HepG2 (cell line): ENCODE data around the gene BCAS3. TPM values are rescaled to one million over a fixed set of nuclear protein-coding genes. Genes with fewer than 3 reads are reported as not detected.

ENCODE experiments used
- ATAC-seq: fragments of 200-7000 bp; cut with Tn5 transposase; 3 replicates; pipeline ENCODE4 v1.9.1; 2020; ENCODE audit warnings: mild to moderate bottlenecking, moderate library complexity
- BruUV-seq: library from RNA; stranded (reverse); fragments of 400-500 nt; replicated peaks from 2 replicates; lab custom pipeline; 2021; lab: Mats Ljungman, UMichigan
- CTCF ChIA-PET: fragments of 300-600 bp; formaldehyde crosslinking; extraction: SDS; loops from one replicate; lab custom pipeline; 2021; ENCODE audit warnings: low total read pairs, inconsistent platforms, low intra/inter-chr PET ratio; lab: Yijun Ruan, JAX
- POLR2A ChIA-PET: fragments of 350-600 bp; sonication (Branson Sonifier 250); formaldehyde crosslinking; loops from one replicate; lab custom pipeline; 2020; ENCODE audit warnings: antibody characterized with exemption, inconsistent platforms; lab: Yijun Ruan, JAX
- DNase-seq: peaks from one replicate; pipeline ENCODE4 v3.0.0-alpha.2; 2015; ENCODE audit warnings: low spot score
- FAIRE-seq: peaks from 3 replicates; lab custom pipeline; 2011; peaks lifted over from hg19 to GRCh38; lab: Jason Lieb, UNC
- H2AFZ ChIP-seq: one replicate; pipeline ENCODE4 v1.6.1; 2011; ENCODE audit warnings: low read length, inconsistent platforms
- H3K27ac ChIP-seq: fragments of 300-600 bp; 3 replicates; pipeline ENCODE4 v1.8.0; 2011; ENCODE audit warnings: mixed run types, mild to moderate bottlenecking, mixed read lengths, low read length, inconsistent platforms; ENCODE audit not compliant: insufficient read depth; ENCODE audit errors: extremely low read length
- H3K27me3 ChIP-seq, 2 experiments: fragments of 200-600 bp in 1 of 2; 2 replicates in 1 of 2; 3 replicates in 1 of 2; pipeline versions ENCODE4 v1.6.0 to v1.8.0; 2011; ENCODE audit warnings: low read length in 2 of 2, mild to moderate bottlenecking in 2 of 2, moderate library complexity in 2 of 2, inconsistent platforms in 1 of 2; ENCODE audit not compliant: insufficient read depth in 2 of 2, control insufficient read depth in 1 of 2
- H3K36me3 ChIP-seq, 2 experiments: fragments of 200-600 bp in 1 of 2; replicated peaks in 1 of 2; 2 replicates in 1 of 2; 3 replicates in 1 of 2; pipeline versions ENCODE4 v1.5.1 to v1.8.0; 2011; ENCODE audit warnings: low read length in 2 of 2, inconsistent platforms in 1 of 2; ENCODE audit not compliant: insufficient read depth in 2 of 2, control insufficient read depth in 1 of 2
- H3K4me1 ChIP-seq: 2 replicates; pipeline ENCODE4 v1.5.1; 2012; ENCODE audit warnings: low read length, inconsistent platforms; ENCODE audit not compliant: insufficient read depth
- H3K4me2 ChIP-seq: 2 replicates; pipeline ENCODE4 v1.6.0; 2011; ENCODE audit warnings: low read depth, low read length, inconsistent platforms
- H3K4me3 ChIP-seq, 3 experiments: fragments of 200-600 bp in 1 of 3; sonication (generic), shearing (Covaris generic) in 1 of 3; replicated peaks in 1 of 3; 2 replicates each; pipeline ENCODE4 v1.5.1; 2011 to 2016; ENCODE audit warnings: low read length in 3 of 3, inconsistent platforms in 2 of 3, low read depth in 2 of 3, mild to moderate bottlenecking in 2 of 3, control low read depth in 1 of 3, mixed read lengths in 1 of 3; ENCODE audit not compliant: insufficient read depth in 1 of 3
- H3K79me2 ChIP-seq: one replicate; pipeline ENCODE4 v1.6.1; 2011; ENCODE audit warnings: low read length, inconsistent platforms; ENCODE audit not compliant: insufficient read depth
- H3K9ac ChIP-seq: 2 replicates; pipeline ENCODE4 v1.6.0; 2011; ENCODE audit warnings: mild to moderate bottlenecking, low read depth, low read length, inconsistent platforms; ENCODE audit not compliant: insufficient read depth
- H3K9me3 ChIP-seq: 2 replicates; pipeline ENCODE4 v1.5.1; 2012; ENCODE audit warnings: mild to moderate bottlenecking, low read length
- H4K20me1 ChIP-seq: 2 replicates; pipeline ENCODE4 v1.6.0; 2011; ENCODE audit warnings: inconsistent platforms, mild to moderate bottlenecking, low read length, moderate library complexity; ENCODE audit not compliant: insufficient read depth
- GATAD2A ChIP-seq: IDR thresholded peaks from 2 replicates; pipeline ENCODE4 v1.6.1; 2016
- HDAC1 ChIP-seq: sonication (generic); formaldehyde crosslinking; IDR thresholded peaks from 2 replicates; pipeline ENCODE4 v1.5.1; 2020; ENCODE audit warnings: mild to moderate bottlenecking, missing genetic modification reagents
- HMG20B ChIP-seq: conservative IDR thresholded peaks from 2 replicates; pipeline ENCODE4 v1.6.1; 2016; ENCODE audit warnings: missing genetic modification reagents, missing compliant biosample characterization
- NFE2L2 ChIP-seq: fragments of 150-350 bp; IDR thresholded peaks from 2 replicates; pipeline ENCODE4 v1.6.1; 2014; ENCODE audit warnings: low read length
- YEATS4 ChIP-seq: sonication (generic); formaldehyde crosslinking; IDR thresholded peaks from 2 replicates; pipeline ENCODE4 v1.4.0; 2020; ENCODE audit warnings: missing genetic modification reagents, borderline replicate concordance
- ZMAT3 ChIP-seq: sonication (generic); formaldehyde crosslinking; conservative IDR thresholded peaks from 2 replicates; pipeline ENCODE4 v1.7.0; 2021; ENCODE audit warnings: missing genetic modification reagents
- ZNF180 ChIP-seq: sonication (generic); formaldehyde crosslinking; IDR thresholded peaks from 2 replicates; pipeline ENCODE4 v1.4.0; 2020; ENCODE audit warnings: low read depth, missing genetic modification reagents, borderline replicate concordance
- ZNF326 ChIP-seq: sonication (generic); formaldehyde crosslinking; IDR thresholded peaks from 2 replicates; pipeline ENCODE4 v1.4.0; 2020; ENCODE audit warnings: missing genetic modification reagents, borderline replicate concordance
- ZNF660 ChIP-seq: sonication (generic); formaldehyde crosslinking; IDR thresholded peaks from 2 replicates; pipeline ENCODE4 v1.5.1; 2020; ENCODE audit warnings: mild to moderate bottlenecking, low read depth, missing genetic modification reagents, borderline replicate concordance
- ZNF737 ChIP-seq: sonication (generic); formaldehyde crosslinking; IDR thresholded peaks from 2 replicates; pipeline ENCODE4 v1.5.0; 2020; ENCODE audit warnings: missing genetic modification reagents, mild to moderate bottlenecking, borderline replicate concordance
- ZNF788 ChIP-seq: sonication (generic); formaldehyde crosslinking; IDR thresholded peaks from 2 replicates; pipeline ENCODE4 v1.5.0; 2020; ENCODE audit warnings: mild to moderate bottlenecking, missing genetic modification reagents, borderline replicate concordance
- WGBS: methylation state at CpG from one replicate; pipeline ENCODE4 v1.1.6; 2017; ENCODE audit warnings: low lambda C conversion rate; 5-methylcytosine and 5-hydroxymethylcytosine counted together
- in situ Hi-C: cut with HindIII; loops from 2 replicates; pipeline ENCODE4 v1.10.0; 2017; ENCODE audit warnings: low pct_unique_long_range_greater_than_20kb; ENCODE audit not compliant: extremely low pct_ligation_motif_present
- intact Hi-C: fragments of 100-400 bp; cut with micrococcal nuclease; formaldehyde crosslinking; loops from one replicate; pipeline ENCODE4 v1.10.0; 2022; ENCODE audit not compliant: unreplicated experiment
- polyA plus RNA-seq, 8 experiments: library from polyadenylated mRNA; depleted of rRNA in 3 of 8; stranded (reverse) in 7 of 8; unstranded in 1 of 8; fragments of >200 nt; fragmentation: Illumina TruSeq in 4 of 8; extraction: Trizol in 4 of 8; gene quantifications; 2 replicates each; pipeline versions ENCODE4 v1.2.1 to v1.2.3, GENCODE V29; 2011 to 2016; ENCODE audit warnings: low read depth in 4 of 8, missing spikeins in 1 of 8, mixed read lengths in 1 of 8; ENCODE audit not compliant: insufficient read depth in 1 of 8
- total RNA-seq, 5 experiments: library from RNA; depleted of rRNA; stranded (reverse); fragments of >200 nt; fragmentation: Illumina TruSeq; extraction: Trizol; gene quantifications; 2 replicates each; pipeline ENCODE4 v1.2.3, GENCODE V29; 2016; ENCODE audit warnings: low read depth in 1 of 5
- TF ChIP-seq, protein P1 (sequence below): IDR thresholded peaks from 2 replicates; pipeline ENCODE4 v1.6.1; 2012; ENCODE audit warnings: low read depth, low read length, improper control_type of control experiment
- TF ChIP-seq, protein P2 (sequence below): sonication (generic); formaldehyde crosslinking; IDR thresholded peaks from 2 replicates; pipeline ENCODE4 v1.4.0; 2020; ENCODE audit warnings: mild to moderate bottlenecking, missing genetic modification reagents, borderline replicate concordance
- TF ChIP-seq, protein P3 (sequence below): sonication (generic); formaldehyde crosslinking; IDR thresholded peaks from 2 replicates; pipeline ENCODE4 v1.4.0; 2020; ENCODE audit warnings: mild to moderate bottlenecking, low read depth, missing genetic modification reagents

The BCAS3 gene
- total and polyA plus RNA-seq, 2 of the 13 experiments (the other 11 are each of a cell fraction or from before 2014, with no cell fraction given): 10.7 to 11.2 TPM

DNA sequence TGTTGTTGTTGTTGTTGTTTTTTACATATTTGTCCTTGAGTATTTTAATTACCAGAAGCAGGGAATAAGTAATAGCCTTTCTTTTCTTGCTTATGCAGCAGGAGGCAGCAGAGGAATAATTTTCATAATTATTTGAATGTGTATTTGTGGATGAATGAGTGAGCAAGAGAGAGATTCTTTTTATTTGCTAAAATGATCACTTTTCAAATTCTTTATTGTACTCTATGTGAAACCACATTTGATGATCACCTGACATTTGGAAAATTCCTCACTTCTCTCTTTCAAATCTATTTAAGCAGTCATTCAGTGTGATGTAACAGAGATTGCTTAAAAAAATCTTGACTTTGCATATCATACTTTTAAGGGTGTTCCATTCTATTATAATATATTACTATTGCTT, 223.6 kb downstream of the BCAS3 start (continued):
- TF ChIP-seq HDAC1 (CRISPR knock-in tag): no peak
- no peak for TF ChIP-seq ZNF326 (CRISPR knock-in tag)

DNA sequence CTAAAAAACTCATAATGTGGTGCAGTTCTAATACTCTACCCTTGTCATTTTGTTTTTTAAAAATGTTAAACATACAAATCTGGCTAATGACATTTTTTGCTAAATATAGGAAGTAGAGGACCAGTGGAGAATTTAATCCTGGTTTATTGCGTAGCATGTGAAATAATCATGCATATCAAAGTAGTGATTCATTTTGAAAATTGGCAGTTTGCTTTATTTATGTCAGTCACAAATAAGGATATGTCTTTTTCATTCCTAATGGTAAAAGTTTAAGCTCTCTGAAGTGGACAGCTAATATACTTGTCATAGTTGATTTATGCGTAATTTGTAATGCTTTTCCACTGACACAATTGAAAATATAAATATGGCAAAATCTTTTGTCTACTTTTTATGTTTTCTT, 224.2 kb downstream of the BCAS3 start:
- Histone ChIP-seq H3K36me3 (no peaks in the 10 kb centered on the region), H3K27me3 (no peaks in the 10 kb centered on the region), H3K4me2 (no peak overlapping the region), H3K4me3 (no peak overlapping the region), H3K9ac (no peak overlapping the region), H3K79me2 (no peaks in the 10 kb centered on the region), H3K9me3 (peaks cover 6% of the 10 kb centered on the region), H2AFZ (no peak overlapping the region), H4K20me1 (no peaks in the 10 kb centered on the region; the same call in 1 of the 2 replicates), H3K27ac (no peak overlapping the region), H3K4me1 (no peaks in the 10 kb centered on the region)
- in situ Hi-C loops (no loop called here), intact Hi-C loops (loop anchor here (10.0 kb wide), 1 partner anchor 177 kb away; no protein-coding TSS in a partner anchor)
- FAIRE-seq (no peak), DNase-seq (no peak), ATAC-seq (no peak)
- ChIA-PET POLR2A (no interaction called here), CTCF (no interaction called here)
- no TSS peak for BruUV-seq
- no peak for TF ChIP-seq YEATS4 (CRISPR knock-in tag)
- no peak for TF ChIP-seq NFE2L2
- 92% methylated on average over 2 of the region's 2 CpGs for WGBS

DNA sequence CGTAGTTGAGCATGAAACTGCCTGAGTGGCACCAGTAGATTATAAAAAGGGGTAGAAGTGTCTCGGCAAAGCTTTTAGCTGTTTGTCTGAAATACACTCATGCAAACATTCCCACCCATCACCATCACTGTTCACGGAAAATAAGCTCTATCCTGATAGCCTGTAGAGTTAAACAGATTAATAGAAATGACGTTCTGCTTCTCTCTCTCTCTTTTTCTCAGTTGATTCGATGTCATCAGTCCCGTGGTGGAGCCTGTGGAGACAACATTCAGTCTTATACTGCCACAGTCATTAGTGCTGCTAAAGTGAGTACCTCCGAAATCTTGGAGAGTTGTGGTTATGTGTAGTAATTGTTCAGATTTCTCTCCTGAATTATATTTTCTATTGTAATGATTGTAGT, 224.7 kb downstream of the BCAS3 start:
- no peak for ATAC-seq
- no peak for FAIRE-seq
- H2AFZ ChIP-seq: no peak overlapping the region
- DNase-seq: no peak
- CTCF ChIA-PET: no interaction called here
- no peaks in the 10 kb centered on the region for H3K9me3 ChIP-seq
- no peak overlapping the region for H3K9ac ChIP-seq
- H3K79me2 ChIP-seq: no peaks in the 10 kb centered on the region
- WGBS: 56% methylated on average over 7 of the region's 7 CpGs
- no peak overlapping the region for H3K27ac ChIP-seq
- intact Hi-C loops: loop anchor here (10.0 kb wide), 1 partner anchor 178 kb away; no protein-coding TSS in a partner anchor
- H4K20me1 ChIP-seq: no peaks in the 10 kb centered on the region; the same call in 1 of the 2 replicates
- H3K4me1 ChIP-seq: no peaks in the 10 kb centered on the region
- in situ Hi-C loops: no loop called here
- BruUV-seq: no TSS peak
- H3K4me3 ChIP-seq: no peak overlapping the region
- H3K4me2 ChIP-seq: no peak overlapping the region
- no peaks in the 10 kb centered on the region for H3K27me3 ChIP-seq
- POLR2A ChIA-PET: no interaction called here
- H3K36me3 ChIP-seq: no peaks in the 10 kb centered on the region
- TF ChIP-seq, protein P1, sequence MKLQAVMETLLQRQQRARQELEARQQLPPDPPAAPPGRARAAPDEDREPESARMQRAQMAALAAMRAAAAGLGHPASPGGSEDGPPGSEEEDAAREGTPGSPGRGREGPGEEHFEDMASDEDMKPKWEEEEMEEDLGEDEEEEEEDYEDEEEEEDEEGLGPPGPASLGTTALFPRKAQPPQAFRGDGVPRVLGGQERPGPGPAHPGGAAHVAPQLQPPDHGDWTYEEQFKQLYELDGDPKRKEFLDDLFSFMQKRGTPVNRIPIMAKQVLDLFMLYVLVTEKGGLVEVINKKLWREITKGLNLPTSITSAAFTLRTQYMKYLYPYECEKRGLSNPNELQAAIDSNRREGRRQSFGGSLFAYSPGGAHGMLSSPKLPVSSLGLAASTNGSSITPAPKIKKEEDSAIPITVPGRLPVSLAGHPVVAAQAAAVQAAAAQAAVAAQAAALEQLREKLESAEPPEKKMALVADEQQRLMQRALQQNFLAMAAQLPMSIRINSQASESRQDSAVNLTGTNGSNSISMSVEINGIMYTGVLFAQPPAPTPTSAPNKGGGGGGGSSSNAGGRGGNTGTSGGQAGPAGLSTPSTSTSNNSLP: no peak
- TF ChIP-seq HMG20B (no peak), ZNF180 (CRISPR knock-in tag) (no peak), ZNF788 (CRISPR knock-in tag) (no peak), GATAD2A (CRISPR knock-in tag) (no peak), ZNF660 (CRISPR knock-in tag) (no peak), ZNF737 (CRISPR knock-in tag) (no peak), ZMAT3 (no peak)
- TF ChIP-seq, protein P2, sequence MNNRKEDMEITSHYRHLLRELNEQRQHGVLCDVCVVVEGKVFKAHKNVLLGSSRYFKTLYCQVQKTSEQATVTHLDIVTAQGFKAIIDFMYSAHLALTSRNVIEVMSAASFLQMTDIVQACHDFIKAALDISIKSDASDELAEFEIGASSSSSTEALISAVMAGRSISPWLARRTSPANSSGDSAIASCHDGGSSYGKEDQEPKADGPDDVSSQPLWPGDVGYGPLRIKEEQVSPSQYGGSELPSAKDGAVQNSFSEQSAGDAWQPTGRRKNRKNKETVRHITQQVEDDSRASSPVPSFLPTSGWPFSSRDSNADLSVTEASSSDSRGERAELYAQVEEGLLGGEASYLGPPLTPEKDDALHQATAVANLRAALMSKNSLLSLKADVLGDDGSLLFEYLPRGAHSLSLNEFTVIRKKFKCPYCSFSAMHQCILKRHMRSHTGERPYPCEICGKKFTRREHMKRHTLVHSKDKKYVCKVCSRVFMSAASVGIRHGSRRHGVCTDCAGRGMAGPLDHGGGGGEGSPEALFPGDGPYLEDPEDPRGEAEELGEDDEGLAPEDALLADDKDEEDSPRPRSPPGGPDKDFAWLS (CRISPR knock-in tag): no peak
- TF ChIP-seq, protein P3, sequence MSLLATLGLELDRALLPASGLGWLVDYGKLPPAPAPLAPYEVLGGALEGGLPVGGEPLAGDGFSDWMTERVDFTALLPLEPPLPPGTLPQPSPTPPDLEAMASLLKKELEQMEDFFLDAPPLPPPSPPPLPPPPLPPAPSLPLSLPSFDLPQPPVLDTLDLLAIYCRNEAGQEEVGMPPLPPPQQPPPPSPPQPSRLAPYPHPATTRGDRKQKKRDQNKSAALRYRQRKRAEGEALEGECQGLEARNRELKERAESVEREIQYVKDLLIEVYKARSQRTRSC (CRISPR knock-in tag): no peak
